Activated naive CD4-positive, alpha-beta T cell treated with anti-CD3 and anti-CD28 coated beads, Interleukin-2, amount 50 U/mL, for 16 hours (primary cell): ENCODE measurements around the gene GPBP1.
"Not testable (repeated sequence)": the region's sequence is repeated elsewhere in the genome, so short reads cannot be mapped to it uniquely, and the experiment has no call there.

Experiments
- DNase-seq: peaks from one replicate; pipeline ENCODE4 v3.0.0-alpha.2; 2020

The GPBP1 gene

DNA sequence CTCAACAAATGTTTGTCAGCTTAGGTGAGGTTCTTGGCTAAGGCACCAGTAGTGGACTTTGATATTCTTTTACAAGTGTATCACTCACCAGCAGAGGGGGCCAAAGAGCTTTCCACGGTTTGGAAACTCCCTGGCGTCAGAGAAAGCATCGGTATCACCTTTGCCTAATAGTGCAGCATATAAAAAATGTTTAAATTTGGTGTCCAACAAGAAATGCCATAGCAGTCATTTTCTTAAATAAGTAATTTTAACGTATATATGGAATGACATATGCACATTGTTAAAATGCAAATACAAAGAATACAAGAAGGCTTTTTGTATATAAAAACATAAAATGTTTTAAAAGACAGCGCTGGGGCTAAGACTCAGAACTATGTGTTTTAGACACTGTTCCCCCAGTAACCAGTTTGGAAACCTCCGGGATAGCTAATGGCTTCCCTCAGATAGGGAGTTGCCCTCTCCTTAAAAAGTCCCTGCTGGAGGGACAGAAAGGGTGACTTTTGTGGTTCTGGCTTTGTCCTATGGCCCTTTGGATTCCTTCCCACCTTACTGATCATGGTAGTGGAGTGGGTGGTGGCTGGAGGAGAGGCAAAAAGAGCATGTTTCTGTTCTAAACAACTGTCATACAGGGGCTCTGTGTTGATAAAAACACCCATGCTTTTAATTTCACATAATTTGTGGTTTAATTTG lies 124.6 kb downstream of the GPBP1 start:
- peak; percentile 82 for DNase-seq

DNA sequence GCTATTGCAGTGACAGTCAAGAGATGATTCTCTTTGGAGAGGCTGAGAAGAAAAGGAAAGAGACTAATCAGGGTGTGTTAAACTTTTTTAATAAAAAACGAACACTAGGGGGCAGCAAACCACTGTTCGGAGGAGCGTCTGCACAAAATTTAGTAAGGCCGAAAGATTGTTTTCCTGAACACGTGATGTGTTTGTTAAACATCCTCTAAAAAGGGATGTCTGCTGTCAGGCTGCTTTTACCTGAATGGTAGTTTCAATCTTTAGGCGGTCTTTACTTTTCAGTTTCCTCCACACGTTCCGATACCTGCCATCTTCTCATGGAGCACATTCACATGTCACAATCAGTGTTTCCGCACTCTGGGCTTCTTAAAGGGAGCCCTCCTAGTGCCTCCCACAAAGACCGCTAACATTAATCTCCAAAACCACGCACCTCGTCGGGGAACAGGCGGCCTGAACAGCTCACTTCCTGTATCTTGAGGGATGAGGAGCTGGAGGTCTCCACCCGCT lies 125.2 kb downstream of the GPBP1 start:
- peak; percentile 26 for DNase-seq

DNA sequence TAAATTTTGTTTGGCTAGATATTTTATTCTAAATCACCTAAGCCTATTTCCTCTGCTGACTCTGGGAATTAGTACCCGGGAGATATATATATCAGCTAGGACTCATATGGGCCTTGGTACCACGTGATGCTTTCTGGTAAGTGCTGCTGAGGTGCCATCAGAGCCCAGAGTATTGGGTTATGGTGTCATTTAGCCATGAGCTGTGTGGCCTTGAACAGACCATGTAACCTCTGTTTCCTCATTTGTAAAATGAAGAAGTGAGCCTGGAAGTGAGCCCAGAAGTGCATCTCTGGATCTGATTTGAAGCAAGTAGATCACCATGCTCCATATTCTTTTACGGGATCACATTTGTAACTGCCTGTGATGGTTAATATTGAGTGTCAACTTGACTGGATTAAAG lies 126.1 kb downstream of the GPBP1 start:
- no peak for DNase-seq

DNA sequence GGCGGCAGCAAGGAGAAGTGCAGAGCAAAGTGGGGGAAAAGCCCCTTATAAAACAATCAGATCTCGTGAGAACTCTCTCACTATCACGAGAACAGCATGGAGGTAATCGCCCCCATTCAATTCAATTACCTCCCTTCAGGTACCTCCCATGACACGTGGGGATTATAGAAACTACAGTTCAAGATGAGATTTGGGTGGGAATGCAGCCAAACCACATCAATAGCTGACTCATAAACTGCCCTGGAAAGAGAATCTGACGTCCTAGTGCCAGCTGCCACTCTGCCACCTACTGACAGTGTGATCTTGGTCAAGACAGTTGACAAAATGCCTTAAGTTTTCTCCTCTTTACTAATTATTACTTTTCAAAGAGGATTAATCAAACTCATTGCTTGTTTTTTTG lies 128.3 kb downstream of the GPBP1 start:
- DNase-seq: peak; percentile 40

DNA sequence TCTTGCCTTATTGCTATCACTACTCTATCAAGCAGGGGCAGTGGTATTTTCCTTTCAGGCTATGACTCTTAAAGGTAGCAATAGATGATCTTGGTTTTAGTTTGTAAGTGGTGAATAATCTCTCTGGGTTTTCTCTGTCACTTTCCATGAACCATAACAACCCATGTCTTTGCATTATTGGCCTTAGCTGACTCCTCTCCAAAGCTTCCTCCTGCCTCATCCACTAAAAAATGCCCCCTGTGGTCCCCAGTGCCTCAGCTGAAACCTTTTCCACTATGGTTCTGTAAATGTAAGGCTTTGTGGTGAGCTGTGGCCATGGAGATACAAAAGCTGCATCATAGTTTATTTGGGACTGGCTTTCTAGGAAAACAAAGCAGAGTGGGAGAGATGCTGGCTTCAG lies 128.8 kb downstream of the GPBP1 start:
- DNase-seq: no peak

DNA sequence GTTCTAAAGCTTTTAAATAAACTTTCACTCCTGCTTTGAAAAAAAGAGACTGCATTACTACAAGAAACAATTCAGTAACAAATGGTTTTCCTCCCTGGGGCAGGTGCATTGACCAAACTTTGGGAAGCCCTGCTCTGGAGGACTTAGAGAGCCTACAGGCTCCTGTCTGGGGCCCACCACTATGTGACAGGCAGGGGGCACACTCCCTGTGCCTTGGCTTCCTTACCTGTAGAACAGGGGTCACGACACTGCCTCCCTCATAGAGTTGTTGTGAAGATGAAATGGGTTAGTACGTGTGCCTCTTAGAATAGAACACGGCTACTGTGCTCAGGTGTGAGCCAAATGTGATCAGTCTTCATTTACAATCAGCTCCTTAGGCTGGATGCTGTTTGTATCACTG lies 130.1 kb downstream of the GPBP1 start:
- no peak for DNase-seq

DNA sequence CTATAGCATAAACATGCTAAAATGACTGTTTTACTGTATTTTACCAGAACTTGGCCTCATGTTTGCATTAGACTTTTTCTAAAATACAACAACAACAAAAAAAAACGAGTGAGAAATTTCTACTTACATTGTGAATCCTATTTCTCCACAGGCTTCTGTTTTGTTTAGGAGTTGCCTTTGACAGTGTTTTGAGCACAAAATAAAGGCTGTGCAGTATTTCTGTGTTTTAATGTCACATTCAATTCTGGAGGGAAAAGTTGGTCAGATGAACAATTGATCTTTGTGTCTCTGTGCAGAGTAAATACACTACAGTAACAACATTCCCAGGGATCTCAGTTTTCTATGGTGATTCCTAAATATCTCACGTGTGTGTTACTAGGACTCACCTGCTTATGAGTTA lies 131.1 kb downstream of the GPBP1 start:
- no peak for DNase-seq

DNA sequence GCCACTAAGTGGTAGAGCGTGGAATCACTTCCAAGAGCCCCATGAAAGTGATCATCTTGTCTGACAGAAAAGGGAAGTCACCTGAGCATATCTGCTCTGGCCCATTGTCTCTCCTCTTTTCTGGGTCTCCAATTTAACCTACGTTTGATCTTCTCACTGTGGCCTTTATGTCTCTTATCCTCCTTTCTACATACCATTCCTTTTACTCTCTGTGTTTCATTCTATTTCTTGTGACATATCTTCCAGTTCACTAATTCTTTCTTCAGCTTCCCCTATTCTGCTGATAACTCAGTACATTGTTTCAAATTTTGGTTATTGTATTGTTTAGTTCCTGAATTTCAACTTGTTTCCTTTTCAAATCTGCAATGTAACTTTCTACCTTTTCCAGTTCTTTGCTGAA lies 132.5 kb downstream of the GPBP1 start:
- no peak for DNase-seq

DNA sequence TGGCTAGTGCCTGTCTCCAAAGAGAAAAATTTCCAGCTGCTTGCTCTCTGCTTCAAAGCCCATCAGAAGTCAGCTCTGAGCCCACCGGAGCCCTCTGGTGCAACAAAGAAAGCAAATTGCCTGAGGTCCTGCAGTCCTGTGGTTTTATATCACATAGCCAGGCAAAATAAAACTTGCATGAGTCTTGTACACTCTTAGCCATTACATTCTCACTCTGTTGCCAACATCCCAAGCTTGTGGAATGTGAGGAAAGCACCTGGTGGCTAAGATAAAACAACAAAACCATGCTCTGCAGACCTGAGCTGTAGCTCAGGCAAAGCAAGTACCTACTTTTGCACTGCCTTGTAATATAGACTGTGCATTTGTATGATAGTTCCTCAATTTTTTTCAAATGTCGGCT lies 133.7 kb downstream of the GPBP1 start:
- DNase-seq: no peak

DNA sequence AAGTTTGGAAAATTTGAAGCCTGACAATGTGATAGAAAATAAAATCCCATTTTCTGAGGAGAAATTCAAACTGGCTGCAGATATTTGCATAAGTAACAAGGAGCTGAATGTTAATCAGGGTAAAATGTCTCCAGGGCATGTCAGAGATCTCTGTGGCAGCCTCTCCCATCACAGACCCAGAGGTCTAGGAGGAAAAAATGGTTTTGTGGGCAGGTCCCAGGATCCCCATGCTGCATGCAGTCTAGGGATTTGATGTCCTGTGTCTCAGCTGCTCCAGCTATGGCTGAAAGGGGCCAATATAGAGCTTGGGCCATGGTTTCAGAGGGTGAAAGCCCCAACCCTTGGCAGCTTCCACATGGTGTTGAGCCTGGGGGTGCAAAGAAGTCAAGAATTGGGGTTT lies 135.2 kb downstream of the GPBP1 start:
- DNase-seq: not testable (repeated sequence)

DNA sequence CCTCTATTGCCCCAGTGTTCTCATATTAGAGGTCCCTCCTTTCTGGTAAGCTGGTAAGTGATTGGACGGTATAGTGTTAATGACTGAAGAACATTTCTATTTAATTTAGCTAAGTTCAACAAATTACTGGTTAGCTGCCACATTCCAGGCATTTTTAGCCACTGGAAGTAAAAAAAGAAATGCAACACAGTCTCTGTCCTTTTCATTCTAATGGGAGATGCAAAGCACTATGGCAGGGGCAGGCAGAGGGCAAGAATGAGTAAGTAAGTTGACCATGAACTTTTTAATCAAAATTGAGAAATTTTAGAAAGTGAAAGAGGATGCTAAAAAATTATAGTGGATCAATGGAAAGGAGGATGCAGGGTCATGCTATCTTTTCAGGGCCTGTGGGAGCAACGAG lies 137.4 kb downstream of the GPBP1 start:
- no peak for DNase-seq

DNA sequence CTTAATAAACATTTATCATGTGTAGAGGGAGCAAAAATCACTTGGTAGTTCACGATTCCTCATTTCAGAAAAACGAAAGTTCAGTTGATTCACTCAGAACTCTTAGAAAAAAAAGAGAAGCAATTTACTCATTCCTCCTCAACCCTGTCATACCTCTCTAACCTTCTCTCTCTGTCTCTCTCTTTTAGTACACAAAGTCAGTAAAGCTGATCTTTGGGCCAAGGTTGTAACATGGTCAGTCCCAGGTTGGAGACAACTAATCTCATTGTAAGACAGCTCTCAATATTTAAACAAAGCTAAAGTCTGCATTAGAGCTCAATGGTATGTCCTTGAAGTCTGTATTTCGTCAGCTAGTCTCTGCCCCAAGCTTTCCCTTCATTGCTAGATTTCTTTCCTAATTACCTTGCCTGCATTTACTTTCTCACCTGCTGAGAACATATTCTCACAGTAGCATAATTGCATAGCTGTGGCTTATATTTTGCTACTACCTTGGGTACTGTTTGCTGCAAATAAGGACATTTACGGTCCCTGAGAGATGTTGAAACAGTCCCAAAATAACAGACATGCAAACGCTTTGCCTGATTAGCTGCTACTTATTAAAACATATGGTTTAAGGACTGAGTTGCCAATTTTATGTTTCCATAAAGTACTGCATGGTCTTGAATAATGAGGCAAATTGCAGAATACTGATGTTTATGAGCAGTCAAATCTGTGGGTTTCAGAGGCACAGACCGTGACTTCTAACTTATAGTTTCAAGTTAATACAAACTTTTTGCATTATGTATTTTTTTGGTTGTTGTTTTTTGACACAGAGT lies 138.3 kb downstream of the GPBP1 start:
- no peak for DNase-seq

DNA sequence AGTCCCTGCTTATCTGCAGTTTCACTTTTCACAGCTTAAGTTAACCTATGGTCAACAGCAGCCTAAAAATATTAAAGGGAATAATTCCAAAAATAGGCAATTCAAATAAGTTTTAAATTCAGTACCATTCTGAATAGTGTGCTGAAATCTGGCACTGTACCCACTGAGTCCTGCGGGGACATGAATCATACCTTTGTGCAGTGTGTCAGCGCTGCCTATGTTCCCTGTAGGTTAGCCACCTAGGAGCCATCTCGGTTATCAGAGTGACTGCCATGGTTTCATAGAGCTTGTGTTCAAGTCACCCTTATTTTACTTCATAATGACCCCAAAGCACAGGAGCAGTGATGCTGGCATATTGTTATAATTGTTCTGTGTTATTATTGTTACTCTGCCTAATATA lies 139.9 kb downstream of the GPBP1 start:
- DNase-seq: no peak
